Mesothelial cell of epicardium (in vitro differentiated cells): ENCODE measurements around the gene CACFD1. TPM values are rescaled to one million over a fixed set of nuclear protein-coding genes. Genes with fewer than 3 reads are reported as not detected.

Experiments
- DNase-seq, 2 experiments: peaks; one replicate each; pipeline ENCODE4 v3.0.0; 2021; ENCODE audit warnings: low spot score in 2 of 2; ENCODE audit not compliant: unreplicated experiment in 2 of 2
- H3K27ac Mint-ChIP-seq: 2 replicates; pipeline ENCODE4 v1.8.0; 2021; ENCODE audit warnings: mixed read lengths
- H3K27me3 Mint-ChIP-seq: 2 replicates; pipeline ENCODE4 v1.8.0; 2021; ENCODE audit warnings: low read depth, mixed read lengths
- H3K36me3 Mint-ChIP-seq: 2 replicates; pipeline ENCODE4 v1.8.0; 2021; ENCODE audit warnings: mixed read lengths
- H3K4me1 Mint-ChIP-seq: 2 replicates; pipeline ENCODE4 v1.8.0; 2021; ENCODE audit warnings: mixed read lengths
- H3K4me3 Mint-ChIP-seq: 2 replicates; pipeline ENCODE4 v1.8.0; 2021; ENCODE audit warnings: mild to moderate bottlenecking, moderate library complexity, mixed read lengths
- H3K9me3 Mint-ChIP-seq: 2 replicates; pipeline ENCODE4 v1.8.0; 2021; ENCODE audit warnings: mixed read lengths
- CTCF ChIP-seq: fragments of 200-600 bp; sonication (generic); IDR thresholded peaks from one replicate; pipeline ENCODE4 v1.5.0; 2021; ENCODE audit warnings: antibody characterized with exemption; ENCODE audit not compliant: unreplicated experiment
- total RNA-seq: library from RNA; stranded (reverse); gene quantifications from 3 replicates; pipeline ENCODE4 v1.2.1, GENCODE V29; 2021

Gene CACFD1
- total RNA-seq, 1 donor from 2014 or later: 35.4 TPM

GRCh38 chr9:133455936-133456335 lies 3.8 kb upstream of the CACFD1 start:
- no peak overlapping the region for H3K27ac Mint-ChIP-seq
- DNase-seq: no peak

GRCh38 chr9:133456409-133456808 lies 3.4 kb upstream of the CACFD1 start:
- no peak for TF ChIP-seq CTCF
- Mint-ChIP-seq H3K27me3 (no peaks in the 10 kb centered on the region), H3K4me1 (peaks cover 13% of the 10 kb centered on the region), H3K4me3 (no peak overlapping the region), H3K9me3 (no peaks in the 10 kb centered on the region), H3K27ac (no peak overlapping the region), H3K36me3 (no peaks in the 10 kb centered on the region)
- DNase-seq: no peak

More at GRCh38 chr9:133455936-133456335, 3.8 kb upstream of the CACFD1 start:
- H3K4me3 Mint-ChIP-seq: no peak overlapping the region
- no peak for TF ChIP-seq CTCF
- no peaks in the 10 kb centered on the region for H3K36me3 Mint-ChIP-seq
- H3K27me3 Mint-ChIP-seq: no peaks in the 10 kb centered on the region
- H3K9me3 Mint-ChIP-seq: no peaks in the 10 kb centered on the region
- peaks cover 8% of the 10 kb centered on the region for H3K4me1 Mint-ChIP-seq

- Mint-ChIP-seq H3K36me3 (no peaks in the 10 kb centered on the region), H3K4me1 (peaks cover 16% of the 10 kb centered on the region), H3K9me3 (no peaks in the 10 kb centered on the region), H3K27ac (no peak overlapping the region), H3K4me3 (no peak overlapping the region), H3K27me3 (no peaks in the 10 kb centered on the region)
- no peak for DNase-seq
- TF ChIP-seq CTCF: no peak
These were observed 2.5 kb upstream of the CACFD1 start for GRCh38 chr9:133457233-133457632.

- H3K27me3 Mint-ChIP-seq: no peaks in the 10 kb centered on the region
- H3K9me3 Mint-ChIP-seq: no peaks in the 10 kb centered on the region
- H3K4me3 Mint-ChIP-seq: no peak overlapping the region
- TF ChIP-seq CTCF: no peak
- no peaks in the 10 kb centered on the region for H3K36me3 Mint-ChIP-seq
- H3K4me1 Mint-ChIP-seq: peaks cover 16% of the 10 kb centered on the region
- H3K27ac Mint-ChIP-seq: no peak overlapping the region
- no peak for DNase-seq
These were observed 2.0 kb upstream of the CACFD1 start for GRCh38 chr9:133457748-133458147.

GRCh38 chr9:133458643-133459312 lies 1.0 kb upstream of the CACFD1 start:
- Mint-ChIP-seq H3K27ac (no peak overlapping the region), H3K27me3 (no peaks in the 10 kb centered on the region), H3K36me3 (no peaks in the 10 kb centered on the region), H3K4me1 (peaks cover 16% of the 10 kb centered on the region), H3K9me3 (no peaks in the 10 kb centered on the region), H3K4me3 (peak overlapping the region; percentile 92)
- TF ChIP-seq CTCF: no peak
- no peak for DNase-seq
